Measurements from ENCODE around the gene ZBTB7C.

ZBTB7C gene

GRCh38 chr18:48006415-48007175 is 402.6 kb downstream of the ZBTB7C start:
- no peak for DNase-seq

GRCh38 chr18:48004577-48004976 is 404.6 kb downstream of the ZBTB7C start:
- DNase-seq = no peak

- no peak for DNase-seq
These were observed 405.5 kb downstream of the ZBTB7C start for GRCh38 chr18:48003426-48004349.

DNA sequence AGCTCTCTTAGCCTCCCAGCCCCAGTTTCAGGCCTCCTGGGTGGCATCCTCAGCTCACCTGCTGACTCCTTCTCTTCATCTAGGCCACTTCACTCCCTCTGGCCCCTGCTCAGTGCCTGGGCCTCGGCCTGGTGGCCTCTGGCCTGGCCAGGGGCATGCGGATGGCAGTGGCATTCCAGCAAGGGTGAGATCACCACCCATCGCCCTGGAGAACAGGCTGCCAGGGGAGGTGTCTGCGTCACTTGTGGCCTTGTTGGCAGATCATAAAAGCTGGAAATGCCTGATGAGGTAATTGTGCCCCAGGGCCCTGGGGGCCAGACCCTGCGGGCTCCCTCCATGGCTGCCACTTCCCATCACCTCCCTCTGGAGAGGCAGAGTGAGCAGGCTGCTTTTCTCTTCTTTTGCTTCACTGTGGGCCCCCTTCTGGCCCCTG is 406.2 kb downstream of the ZBTB7C start:
- DNase-seq = no peak

- DNase-seq = no peak
These were observed 408.5 kb downstream of the ZBTB7C start for GRCh38 chr18:48000701-48001100.

GRCh38 chr18:47999801-48000248 is 409.4 kb downstream of the ZBTB7C start:
- no peak for DNase-seq

- DNase-seq = no peak
These were observed 411.8 kb downstream of the ZBTB7C start for GRCh38 chr18:47997338-47997780.

GRCh38 chr18:47996091-47996541 is 413.1 kb downstream of the ZBTB7C start:
- DNase-seq = no peak

DNA sequence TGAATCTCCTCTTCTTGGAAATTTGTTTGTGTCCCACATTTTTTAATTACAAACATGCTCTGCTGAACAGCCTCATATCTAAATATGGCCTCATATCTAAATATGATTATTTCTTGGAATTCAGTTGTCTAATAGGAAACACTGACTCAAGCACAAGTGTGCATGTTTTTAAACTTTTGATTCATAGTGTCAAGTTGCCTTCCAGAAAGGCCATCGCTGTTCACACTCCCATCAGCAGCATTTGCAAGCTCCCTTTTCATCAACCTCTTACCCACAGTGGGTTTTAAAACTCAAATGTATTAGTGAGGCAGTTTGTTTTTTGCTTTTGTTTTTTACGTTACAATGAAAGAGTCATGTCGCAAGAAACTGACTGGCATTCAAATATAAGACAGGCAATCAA is 413.5 kb downstream of the ZBTB7C start:
- DNase-seq = no peak

DNA sequence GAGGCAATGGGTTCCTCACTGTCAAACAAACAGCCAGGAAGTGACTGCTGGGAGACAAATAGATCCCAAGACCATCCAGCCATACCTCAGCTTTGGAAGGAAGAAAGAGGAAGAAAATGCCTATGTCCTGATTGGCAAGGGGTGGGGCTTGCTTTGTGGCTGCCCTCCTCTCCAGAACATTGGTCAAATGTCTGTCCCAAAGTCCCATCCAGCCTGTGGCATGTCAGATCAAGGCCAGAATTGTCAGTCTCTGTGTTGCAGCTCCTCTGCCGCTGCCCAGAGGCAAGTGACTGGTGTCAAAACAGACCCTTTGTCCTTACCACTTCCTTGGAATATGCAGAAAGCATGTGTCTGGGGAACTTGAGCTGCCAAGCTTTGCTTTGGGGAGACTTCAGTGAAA is 415.8 kb downstream of the ZBTB7C start:
- no peak for DNase-seq

GRCh38 chr18:47992976-47993375 is 416.2 kb downstream of the ZBTB7C start:
- DNase-seq = no peak

DNA sequence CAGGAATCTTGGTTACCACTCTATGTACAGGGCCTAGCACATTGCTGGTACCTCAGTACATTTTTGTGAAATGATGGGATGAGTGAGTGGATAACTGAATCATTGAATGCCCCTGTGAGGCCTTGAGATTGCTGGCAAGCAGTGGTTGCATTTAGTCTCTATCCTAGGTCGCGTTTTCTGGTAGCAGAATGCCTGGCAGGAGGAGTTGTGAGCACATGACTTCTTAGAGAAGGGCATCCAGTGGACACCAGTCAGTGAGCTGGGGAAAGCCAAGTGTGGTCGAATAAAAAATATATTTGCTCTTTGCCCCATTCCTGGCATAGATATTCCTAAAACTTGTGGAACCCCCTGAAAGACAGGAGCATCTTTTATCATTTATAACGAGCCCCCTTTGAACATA is 416.9 kb downstream of the ZBTB7C start:
- no peak for DNase-seq

DNA sequence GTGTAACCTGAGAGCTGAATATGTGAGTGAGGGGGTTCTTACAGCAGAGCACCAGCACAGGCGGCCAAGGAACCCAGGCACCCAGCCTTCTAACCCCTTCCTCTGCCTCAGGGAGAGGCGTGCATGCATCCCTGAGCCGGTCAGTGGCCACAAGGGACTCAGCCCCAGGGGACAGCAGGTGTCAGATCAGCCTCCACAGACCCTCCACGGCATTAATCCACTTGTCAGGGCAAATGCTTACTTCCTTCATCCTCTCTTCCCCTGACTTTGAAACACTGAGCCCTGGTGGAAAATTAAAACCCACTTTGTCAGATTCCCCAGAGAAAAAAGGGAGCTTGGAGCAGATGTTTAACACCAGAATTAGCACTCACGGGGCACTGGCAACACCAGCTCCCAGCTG is 418.2 kb downstream of the ZBTB7C start:
- no peak for DNase-seq

GRCh38 chr18:47987388-47987699 is 421.8 kb downstream of the ZBTB7C start:
- no peak for DNase-seq

DNA sequence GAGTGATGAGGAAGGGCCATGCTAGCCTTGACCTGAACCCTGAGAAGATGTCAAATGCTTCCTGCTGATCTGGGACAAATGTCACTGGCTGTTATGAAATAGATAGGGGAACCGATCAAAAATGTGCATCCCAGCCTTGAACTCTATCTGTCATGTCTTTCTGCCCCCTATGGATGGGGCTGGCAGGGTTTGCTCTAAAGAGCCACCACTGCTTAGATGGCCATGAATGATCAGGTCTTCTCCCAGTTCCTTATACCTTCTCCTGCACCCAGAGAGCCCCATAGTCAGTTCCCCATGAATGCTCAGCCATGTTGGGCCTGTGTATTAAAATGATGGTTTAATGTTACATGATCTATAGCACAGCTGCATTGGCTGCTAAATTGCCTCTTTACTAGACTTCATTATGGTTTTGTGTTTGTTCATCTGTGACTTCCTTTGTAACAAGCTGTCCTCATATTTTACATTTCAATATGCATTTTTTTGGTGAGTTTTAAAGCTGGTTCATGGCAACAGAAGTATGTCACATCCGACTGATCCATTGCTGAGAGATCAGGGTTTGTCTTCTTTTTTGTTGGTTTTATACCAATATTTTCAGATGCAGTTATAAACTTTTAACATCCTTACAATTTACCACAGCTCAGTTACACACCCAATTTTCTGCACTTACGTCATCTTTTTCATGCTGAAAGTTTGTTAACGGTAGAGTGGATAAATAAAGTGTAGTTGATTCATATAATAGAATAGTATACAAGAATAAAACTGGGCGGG is 422.4 kb downstream of the ZBTB7C start:
- DNase-seq = no peak

DNA sequence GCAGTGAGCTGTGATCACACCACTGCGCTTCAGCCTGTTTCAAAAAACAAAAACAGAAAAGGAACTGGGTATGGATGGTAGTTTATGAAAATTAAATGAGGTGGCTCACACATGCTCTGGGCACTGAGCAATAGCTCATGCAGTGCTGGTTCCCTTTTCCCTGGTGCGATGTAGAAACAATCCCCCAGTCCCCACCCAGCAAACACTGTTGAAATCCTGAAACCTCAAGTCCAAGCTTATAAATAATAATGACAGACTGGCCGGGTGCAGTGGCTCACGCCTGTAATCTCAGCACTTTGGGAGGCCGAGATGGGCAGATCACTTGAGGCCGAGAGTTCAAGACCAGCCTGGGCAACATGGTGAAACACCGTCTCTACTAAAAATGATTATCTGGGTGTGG is 423.3 kb downstream of the ZBTB7C start:
- no peak for DNase-seq

DNA sequence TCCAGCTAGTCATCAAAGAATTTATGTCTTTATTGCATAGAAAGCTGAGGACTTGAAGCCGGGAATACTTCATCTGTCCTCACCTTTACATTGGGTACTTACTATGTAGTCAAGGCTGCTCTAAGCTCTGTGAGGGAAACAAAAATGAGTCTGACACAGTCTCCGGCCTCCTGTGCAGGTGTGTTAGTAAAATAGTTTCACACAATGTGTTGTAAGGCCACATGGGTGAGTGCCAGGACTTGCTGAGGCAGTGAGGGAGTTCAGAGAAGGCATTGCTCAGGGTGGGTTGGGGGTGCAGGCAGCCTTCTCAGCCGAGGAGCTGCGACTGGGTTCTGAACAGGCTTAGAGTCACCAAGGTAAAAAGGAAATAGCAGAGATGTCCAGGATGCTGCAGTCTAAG is 424.2 kb downstream of the ZBTB7C start:
- no peak for DNase-seq

GRCh38 chr18:47983946-47984345 is 425.2 kb downstream of the ZBTB7C start:
- DNase-seq = no peak

- DNase-seq = no peak
These were observed 426.1 kb downstream of the ZBTB7C start for GRCh38 chr18:47983055-47983454.

- no peak for DNase-seq
These were observed 427.4 kb downstream of the ZBTB7C start for GRCh38 chr18:47981830-47982229.

DNA sequence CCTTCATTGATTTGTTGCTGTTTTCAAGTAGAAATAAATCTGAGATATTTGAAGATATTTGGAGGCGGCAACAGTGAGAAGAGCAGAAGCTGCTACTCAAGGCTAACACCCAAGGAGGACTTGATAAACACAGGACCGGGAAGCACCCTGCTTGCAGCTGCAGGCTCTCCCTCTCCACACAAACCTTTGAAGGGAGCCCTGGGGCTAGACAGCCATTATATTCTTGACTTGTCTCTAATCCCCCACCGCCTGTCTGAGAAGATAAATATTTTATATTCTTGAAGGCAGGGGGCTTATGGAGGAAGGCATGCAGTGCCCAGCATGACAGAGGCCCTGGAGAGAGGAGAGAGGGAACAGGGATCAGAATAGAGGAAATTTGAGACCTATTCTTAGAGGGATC is 427.9 kb downstream of the ZBTB7C start:
- no peak for DNase-seq

GRCh38 chr18:47979611-47980200 is 429.5 kb downstream of the ZBTB7C start:
- no peak for DNase-seq

- no peak for DNase-seq
These were observed 430.6 kb downstream of the ZBTB7C start for GRCh38 chr18:47978603-47979002.

All from midbrain (tissue), 1 donor.